ENCODE data around the gene GTPBP6.
"Not testable (repeated sequence)": the region's sequence is repeated elsewhere in the genome, so short reads cannot be mapped to it uniquely, and the experiment has no call there.

GTPBP6 gene

GRCh38 chrX:351324-351641 lies 32.7 kb upstream of the GTPBP6 start:
- DNase-seq = not testable (repeated sequence)

GRCh38 chrX:350534-351323 lies 32.1 kb upstream of the GTPBP6 start:
- DNase-seq = no peak

- no peak for DNase-seq
Measured at GRCh38 chrX:350148-350533, 31.5 kb upstream of the GTPBP6 start.

GRCh38 chrX:349702-350101 lies 31.1 kb upstream of the GTPBP6 start:
- DNase-seq = no peak

- no peak for DNase-seq
Measured at GRCh38 chrX:349196-349595, 30.6 kb upstream of the GTPBP6 start.

GRCh38 chrX:348461-349117 lies 30.0 kb upstream of the GTPBP6 start:
- no peak for DNase-seq

GRCh38 chrX:347351-348117 lies 28.9 kb upstream of the GTPBP6 start:
- no peak for DNase-seq

GRCh38 chrX:346034-346813 lies 27.6 kb upstream of the GTPBP6 start:
- no peak for DNase-seq

- no peak for DNase-seq
Measured at GRCh38 chrX:345020-345925, 26.7 kb upstream of the GTPBP6 start.

GRCh38 chrX:344371-344901 lies 25.8 kb upstream of the GTPBP6 start:
- DNase-seq = no peak

- DNase-seq = no peak
Measured at GRCh38 chrX:341541-342101, 23.0 kb upstream of the GTPBP6 start.

GRCh38 chrX:340641-341423 lies 22.2 kb upstream of the GTPBP6 start:
- DNase-seq = no peak

- no peak for DNase-seq
Measured at GRCh38 chrX:340121-340520, 21.5 kb upstream of the GTPBP6 start.

GRCh38 chrX:338836-339400 lies 20.3 kb upstream of the GTPBP6 start:
- no peak for DNase-seq

GRCh38 chrX:338281-338835 lies 19.8 kb upstream of the GTPBP6 start:
- no peak for DNase-seq

GRCh38 chrX:337331-337831 lies 18.8 kb upstream of the GTPBP6 start:
- DNase-seq = no peak

GRCh38 chrX:336227-336626 lies 17.6 kb upstream of the GTPBP6 start:
- no peak for DNase-seq

GRCh38 chrX:335758-336155 lies 17.2 kb upstream of the GTPBP6 start:
- no peak for DNase-seq

- no peak for DNase-seq
Measured at GRCh38 chrX:334971-335757, 16.6 kb upstream of the GTPBP6 start.

All from CD4-positive, alpha-beta T cell treated with Interleukin-12 subunit alpha and Interleukin-12 subunit beta, for 1 hour (primary cell).